Measurements from ENCODE around the gene GLT6D1. TPM values are rescaled to one million over a fixed set of nuclear protein-coding genes. Genes with fewer than 3 reads are reported as not detected.
"Not testable (repeated sequence)": the region's sequence is repeated elsewhere in the genome, so short reads cannot be mapped to it uniquely, and the experiment has no call there.

The GLT6D1 gene
- total and polyA plus RNA-seq, 2 donors = not detected

GRCh38 chr9:135661816-135662560 is 22.6 kb upstream of the GLT6D1 start:
- WGBS = 45% methylated on average over 19 of the region's 19 CpGs

GRCh38 chr9:135660407-135660806 is 21.1 kb upstream of the GLT6D1 start:
- H3K4me1 ChIP-seq (ENCODE audit: insufficient read depth) = no peaks in the 10 kb centered on the region
- H3K27ac ChIP-seq (ENCODE audit: low read depth) = no peak overlapping the region
- no peak for DNase-seq (ENCODE audit: extremely low spot score)
- H3K36me3 ChIP-seq (ENCODE audit: insufficient read depth) = no peaks in the 10 kb centered on the region
- 94% methylated on average over 22 of the region's 22 CpGs for WGBS
- H3K4me3 ChIP-seq (ENCODE audit: low read depth, low read length) = no peak overlapping the region

More at GRCh38 chr9:135661816-135662560, 22.6 kb upstream of the GLT6D1 start:
- no peak for DNase-seq (ENCODE audit: extremely low spot score)
- Histone ChIP-seq H3K36me3 (ENCODE audit: insufficient read depth) (no peaks in the 10 kb centered on the region), H3K4me1 (ENCODE audit: insufficient read depth) (no peaks in the 10 kb centered on the region), H3K27ac (ENCODE audit: low read depth) (no peak overlapping the region), H3K4me3 (ENCODE audit: low read depth, low read length) (no peak overlapping the region)

GRCh38 chr9:135659252-135659651 is 19.9 kb upstream of the GLT6D1 start:
- DNase-seq (ENCODE audit: extremely low spot score) = no peak
- Histone ChIP-seq H3K27ac (ENCODE audit: low read depth) (no peak overlapping the region), H3K4me3 (ENCODE audit: low read depth, low read length) (no peak overlapping the region), H3K36me3 (ENCODE audit: insufficient read depth) (no peaks in the 10 kb centered on the region), H3K4me1 (ENCODE audit: insufficient read depth) (no peaks in the 10 kb centered on the region)
- WGBS = 90% methylated on average over 13 of the region's 13 CpGs

- Histone ChIP-seq H3K4me1 (ENCODE audit: insufficient read depth) (no peaks in the 10 kb centered on the region), H3K27ac (ENCODE audit: low read depth) (no peak overlapping the region), H3K4me3 (ENCODE audit: low read depth, low read length) (no peak overlapping the region), H3K36me3 (ENCODE audit: insufficient read depth) (no peaks in the 10 kb centered on the region)
- WGBS = 72% methylated on average over 15 of the region's 15 CpGs
- no peak for DNase-seq (ENCODE audit: extremely low spot score)
Observed at GRCh38 chr9:135657416-135657815, 18.1 kb upstream of the GLT6D1 start.

- Histone ChIP-seq H3K4me1 (ENCODE audit: insufficient read depth) (no peaks in the 10 kb centered on the region), H3K4me3 (ENCODE audit: low read depth, low read length) (no peak overlapping the region), H3K36me3 (ENCODE audit: insufficient read depth) (no peaks in the 10 kb centered on the region), H3K27ac (ENCODE audit: low read depth) (no peak overlapping the region)
- WGBS = 77% methylated on average over 8 of the region's 8 CpGs
- no peak for DNase-seq (ENCODE audit: extremely low spot score)
Observed at GRCh38 chr9:135655317-135655716, 16.0 kb upstream of the GLT6D1 start.

- DNase-seq (ENCODE audit: extremely low spot score) = no peak
- Histone ChIP-seq H3K4me3 (ENCODE audit: low read depth, low read length) (no peak overlapping the region), H3K4me1 (ENCODE audit: insufficient read depth) (no peaks in the 10 kb centered on the region), H3K36me3 (ENCODE audit: insufficient read depth) (no peaks in the 10 kb centered on the region), H3K27ac (ENCODE audit: low read depth) (no peak overlapping the region)
- 92% methylated on average over 17 of the region's 17 CpGs for WGBS
Observed at GRCh38 chr9:135650408-135650807, 11.1 kb upstream of the GLT6D1 start.

GRCh38 chr9:135649508-135649907 is 10.2 kb upstream of the GLT6D1 start:
- Histone ChIP-seq H3K4me3 (ENCODE audit: low read depth, low read length) (no peak overlapping the region), H3K4me1 (ENCODE audit: insufficient read depth) (no peaks in the 10 kb centered on the region), H3K36me3 (ENCODE audit: insufficient read depth) (no peaks in the 10 kb centered on the region), H3K27ac (ENCODE audit: low read depth) (no peak overlapping the region)
- DNase-seq (ENCODE audit: extremely low spot score) = no peak
- WGBS = 69% methylated on average over 2 of the region's 2 CpGs

- no peak for DNase-seq (ENCODE audit: extremely low spot score)
- H3K36me3 ChIP-seq (ENCODE audit: insufficient read depth) = no peaks in the 10 kb centered on the region
- no peak overlapping the region for H3K4me3 ChIP-seq (ENCODE audit: low read depth, low read length)
- H3K4me1 ChIP-seq (ENCODE audit: insufficient read depth) = no peaks in the 10 kb centered on the region
- no peak overlapping the region for H3K27ac ChIP-seq (ENCODE audit: low read depth)
- 77% methylated on average over 10 of the region's 10 CpGs for WGBS
Observed at GRCh38 chr9:135648494-135649410, 9.4 kb upstream of the GLT6D1 start.

- 89% methylated on average over 4 of the region's 4 CpGs for WGBS
- H3K27ac ChIP-seq (ENCODE audit: low read depth) = no peak overlapping the region
- H3K4me1 ChIP-seq (ENCODE audit: insufficient read depth) = no peaks in the 10 kb centered on the region
- no peak overlapping the region for H3K4me3 ChIP-seq (ENCODE audit: low read depth, low read length)
- DNase-seq (ENCODE audit: extremely low spot score) = no peak
- no peaks in the 10 kb centered on the region for H3K36me3 ChIP-seq (ENCODE audit: insufficient read depth)
Observed at GRCh38 chr9:135647884-135648283, 8.5 kb upstream of the GLT6D1 start.

GRCh38 chr9:135644631-135645218 is 5.4 kb upstream of the GLT6D1 start:
- no peak for DNase-seq (ENCODE audit: extremely low spot score)
- Histone ChIP-seq H3K4me3 (ENCODE audit: low read depth, low read length) (no peak overlapping the region), H3K4me1 (ENCODE audit: insufficient read depth) (no peaks in the 10 kb centered on the region), H3K27ac (ENCODE audit: low read depth) (no peak overlapping the region), H3K36me3 (ENCODE audit: insufficient read depth) (no peaks in the 10 kb centered on the region)
- WGBS = 85% methylated on average over 5 of the region's 5 CpGs

- Histone ChIP-seq H3K27ac (ENCODE audit: low read depth) (no peak overlapping the region), H3K4me3 (ENCODE audit: low read depth, low read length) (no peak overlapping the region), H3K4me1 (ENCODE audit: insufficient read depth) (no peaks in the 10 kb centered on the region), H3K36me3 (ENCODE audit: insufficient read depth) (no peaks in the 10 kb centered on the region)
- DNase-seq (ENCODE audit: extremely low spot score) = no peak
- 66% methylated on average over 8 of the region's 8 CpGs for WGBS
Observed at GRCh38 chr9:135641745-135642144, 2.4 kb upstream of the GLT6D1 start.

GRCh38 chr9:135641047-135641446 is 1.7 kb upstream of the GLT6D1 start:
- WGBS = 84% methylated on average over 7 of the region's 7 CpGs
- DNase-seq (ENCODE audit: extremely low spot score) = no peak
- H3K4me1 ChIP-seq (ENCODE audit: insufficient read depth) = no peaks in the 10 kb centered on the region
- H3K27ac ChIP-seq (ENCODE audit: low read depth) = no peak overlapping the region
- no peaks in the 10 kb centered on the region for H3K36me3 ChIP-seq (ENCODE audit: insufficient read depth)
- H3K4me3 ChIP-seq (ENCODE audit: low read depth, low read length) = no peak overlapping the region

- not testable (repeated sequence) for H3K27ac ChIP-seq (ENCODE audit: low read depth); H3K36me3 ChIP-seq (ENCODE audit: insufficient read depth); H3K4me3 ChIP-seq (ENCODE audit: low read depth, low read length); DNase-seq (ENCODE audit: extremely low spot score); H3K4me1 ChIP-seq (ENCODE audit: insufficient read depth)
- 65% methylated on average over 7 of the region's 7 CpGs for whole genome bisulfite sequencing
Observed at GRCh38 chr9:135636930-135637530, 2.3 kb downstream of the GLT6D1 start.

Measured in urinary bladder (tissue), 4 donors.